Measurements from ENCODE around the gene SMARCD2. TPM values are rescaled to one million over a fixed set of nuclear protein-coding genes. Genes with fewer than 3 reads are reported as not detected.
"Not testable (repeated sequence)": the region's sequence is repeated elsewhere in the genome, so short reads cannot be mapped to it uniquely, and the experiment has no call there.

Gene SMARCD2
- total RNA-seq, 4 donors from 2014 or later: 112 to 136 (median 127) TPM

DNA sequence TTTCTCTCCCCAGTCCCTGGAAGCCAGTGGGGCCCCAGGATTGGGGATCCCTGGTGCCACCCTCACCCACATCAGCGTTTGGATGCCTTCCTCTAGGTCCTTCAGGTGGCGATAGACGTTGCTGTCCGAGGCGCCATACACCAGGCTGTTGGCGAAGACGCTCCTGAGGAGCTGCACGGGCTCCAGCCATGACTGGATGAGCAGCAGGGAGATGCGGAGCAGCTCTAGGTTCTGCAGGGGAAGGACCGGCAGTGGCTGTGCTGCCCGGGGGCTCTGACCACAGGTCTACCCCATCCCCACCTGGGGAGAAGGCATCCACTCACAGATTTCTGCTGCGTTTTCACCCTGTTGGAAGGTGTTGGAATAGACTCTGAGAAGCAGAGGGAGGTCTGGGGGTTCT, 38.2 kb upstream of the SMARCD2 start:
- WGBS: 70% methylated on average over 6 of the region's 12 CpGs
- H3K36me3 ChIP-seq: no peaks in the 10 kb centered on the region
- DNase-seq (ENCODE audit: extremely low spot score): no peak
- H3K4me3 ChIP-seq: no peak overlapping the region
- no peak overlapping the region for H3K27ac ChIP-seq (replicated peaks in 1 of 4)
- no peaks in the 10 kb centered on the region for H3K9me3 ChIP-seq
- no peaks in the 10 kb centered on the region for H3K4me1 ChIP-seq
- H3K27me3 ChIP-seq: peaks cover 0 to 20% (median 0%) of the 10 kb centered on the region in 4 donors
- intact Hi-C loops (cut with DNase I): no loop called here
- TF ChIP-seq, protein P1, sequence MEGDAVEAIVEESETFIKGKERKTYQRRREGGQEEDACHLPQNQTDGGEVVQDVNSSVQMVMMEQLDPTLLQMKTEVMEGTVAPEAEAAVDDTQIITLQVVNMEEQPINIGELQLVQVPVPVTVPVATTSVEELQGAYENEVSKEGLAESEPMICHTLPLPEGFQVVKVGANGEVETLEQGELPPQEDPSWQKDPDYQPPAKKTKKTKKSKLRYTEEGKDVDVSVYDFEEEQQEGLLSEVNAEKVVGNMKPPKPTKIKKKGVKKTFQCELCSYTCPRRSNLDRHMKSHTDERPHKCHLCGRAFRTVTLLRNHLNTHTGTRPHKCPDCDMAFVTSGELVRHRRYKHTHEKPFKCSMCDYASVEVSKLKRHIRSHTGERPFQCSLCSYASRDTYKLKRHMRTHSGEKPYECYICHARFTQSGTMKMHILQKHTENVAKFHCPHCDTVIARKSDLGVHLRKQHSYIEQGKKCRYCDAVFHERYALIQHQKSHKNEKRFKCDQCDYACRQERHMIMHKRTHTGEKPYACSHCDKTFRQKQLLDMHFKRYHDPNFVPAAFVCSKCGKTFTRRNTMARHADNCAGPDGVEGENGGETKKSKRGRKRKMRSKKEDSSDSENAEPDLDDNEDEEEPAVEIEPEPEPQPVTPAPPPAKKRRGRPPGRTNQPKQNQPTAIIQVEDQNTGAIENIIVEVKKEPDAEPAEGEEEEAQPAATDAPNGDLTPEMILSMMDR (IDR thresholded peaks at IDR 0.05): no peak
- TF ChIP-seq EP300 (IDR thresholded peaks at IDR 0.05): no peak

DNA sequence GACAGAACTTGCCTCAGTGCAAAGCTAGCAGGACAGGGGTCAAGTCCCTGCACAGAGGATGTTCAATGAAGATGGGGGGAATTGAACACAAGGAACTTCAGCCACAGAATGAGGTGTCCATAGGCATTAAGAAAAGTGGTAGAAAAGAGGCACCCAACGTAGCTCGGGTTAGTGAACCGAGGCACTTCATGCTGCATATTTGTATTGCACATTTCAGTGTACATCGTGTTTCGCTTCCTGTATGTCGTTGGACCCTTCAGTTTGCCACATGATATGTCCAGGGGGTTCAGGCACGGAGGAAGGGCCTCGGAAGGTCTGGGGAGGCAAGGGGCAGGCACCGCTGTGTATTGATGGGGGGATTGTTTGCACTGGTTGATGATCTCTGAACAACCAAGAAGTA, 35.9 kb upstream of the SMARCD2 start:
- intact Hi-C loops (cut with DNase I); H3K9me3 ChIP-seq; H3K36me3 ChIP-seq; H3K4me1 ChIP-seq; H3K27ac ChIP-seq (replicated peaks in 1 of 4); DNase-seq (ENCODE audit: extremely low spot score); H3K4me3 ChIP-seq: not testable (repeated sequence)
- H3K27me3 ChIP-seq: peaks cover 0 to 16% (median 0%) of the 10 kb centered on the region in 4 donors
- 92% methylated on average over 9 of the region's 9 CpGs for WGBS

DNA sequence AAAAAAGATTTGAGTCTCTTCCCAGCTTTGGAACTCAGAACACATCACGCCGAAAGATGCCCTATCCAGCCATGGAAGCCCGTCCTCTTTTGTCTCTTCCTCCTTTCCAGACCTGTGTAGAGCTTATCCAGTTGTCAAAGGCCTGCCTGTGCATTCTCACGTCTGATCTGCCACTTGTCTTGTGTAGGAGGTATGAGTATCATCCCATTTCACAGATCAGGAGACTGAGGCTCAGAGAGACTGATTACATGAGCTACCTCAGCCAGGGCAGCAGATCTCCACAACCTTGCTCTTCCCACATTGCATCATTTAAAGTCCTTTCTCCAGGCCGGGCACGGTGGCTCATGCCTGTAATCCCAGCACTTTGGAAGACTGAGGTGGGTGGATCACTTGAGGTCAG, 32.2 kb upstream of the SMARCD2 start:
- H3K9me3 ChIP-seq; H3K4me1 ChIP-seq; H3K27me3 ChIP-seq; intact Hi-C loops (cut with DNase I); H3K4me3 ChIP-seq; H3K27ac ChIP-seq (replicated peaks in 1 of 4); DNase-seq (ENCODE audit: extremely low spot score); H3K36me3 ChIP-seq: not testable (repeated sequence)
- 90% methylated on average over 6 of the region's 6 CpGs for WGBS

DNA sequence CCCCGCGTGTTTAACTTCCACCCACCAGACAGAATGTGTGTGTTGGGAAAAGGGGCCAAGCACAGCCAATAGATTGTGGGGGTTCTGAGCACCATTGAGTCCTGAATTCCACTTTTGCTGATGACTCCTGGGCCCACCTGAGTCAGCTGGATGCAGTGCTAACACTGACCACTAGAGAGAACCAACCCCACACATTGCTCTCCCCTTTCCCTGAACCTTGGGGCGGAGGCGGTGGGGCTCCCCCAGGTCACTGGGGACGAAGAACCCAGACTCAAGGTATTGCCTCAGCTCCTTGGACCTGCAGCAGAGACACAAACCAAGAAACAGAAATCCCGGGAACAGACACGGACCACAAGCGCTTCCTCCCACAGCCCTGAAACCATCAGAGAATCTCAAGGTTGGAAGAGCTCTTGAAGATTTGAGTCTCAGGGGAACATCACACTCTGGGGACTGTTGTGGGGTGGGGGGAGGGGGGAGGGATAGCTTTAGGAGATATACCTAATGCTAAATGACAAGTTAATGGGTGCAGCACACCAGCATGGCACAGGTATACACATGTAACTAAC, 31.7 kb upstream of the SMARCD2 start:
- H3K27me3 ChIP-seq; DNase-seq (ENCODE audit: extremely low spot score); H3K27ac ChIP-seq (replicated peaks in 1 of 4); intact Hi-C loops (cut with DNase I); H3K36me3 ChIP-seq; H3K4me3 ChIP-seq; H3K4me1 ChIP-seq; H3K9me3 ChIP-seq: not testable (repeated sequence)
- WGBS: 82% methylated on average over 4 of the region's 8 CpGs

DNA sequence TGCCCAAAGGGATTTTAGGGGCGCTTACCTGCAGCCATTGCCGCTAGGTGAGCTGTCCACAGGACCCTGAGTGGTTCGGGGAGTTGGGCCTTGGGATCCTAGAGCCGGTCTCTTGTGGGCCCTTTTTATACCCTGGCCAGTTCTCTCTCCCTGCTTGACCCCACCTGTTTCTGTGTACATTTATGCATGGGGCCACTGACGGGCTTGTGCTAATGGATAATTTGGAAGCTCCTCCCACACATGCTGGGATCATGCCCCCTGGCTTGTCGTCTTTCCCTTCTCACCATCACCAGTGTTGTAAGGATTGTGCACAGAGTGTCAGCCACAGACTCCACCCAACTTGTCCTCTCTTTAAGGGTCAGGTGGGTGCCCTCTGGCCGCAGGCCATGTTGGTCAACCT, 31.1 kb upstream of the SMARCD2 start, which contains the start of gene CSH2:
Gene CSH2 (minus strand): TSS at position 101 of the 400 bp plus-strand sequence. CDS start 63 bp downstream, at position 38.
- H3K9me3 ChIP-seq; H3K4me1 ChIP-seq; H3K36me3 ChIP-seq; DNase-seq (ENCODE audit: extremely low spot score); H3K4me3 ChIP-seq; H3K27me3 ChIP-seq; H3K27ac ChIP-seq (replicated peaks in 1 of 4); intact Hi-C loops (cut with DNase I): not testable (repeated sequence)
- WGBS: 87% methylated on average over 4 of the region's 7 CpGs

DNA sequence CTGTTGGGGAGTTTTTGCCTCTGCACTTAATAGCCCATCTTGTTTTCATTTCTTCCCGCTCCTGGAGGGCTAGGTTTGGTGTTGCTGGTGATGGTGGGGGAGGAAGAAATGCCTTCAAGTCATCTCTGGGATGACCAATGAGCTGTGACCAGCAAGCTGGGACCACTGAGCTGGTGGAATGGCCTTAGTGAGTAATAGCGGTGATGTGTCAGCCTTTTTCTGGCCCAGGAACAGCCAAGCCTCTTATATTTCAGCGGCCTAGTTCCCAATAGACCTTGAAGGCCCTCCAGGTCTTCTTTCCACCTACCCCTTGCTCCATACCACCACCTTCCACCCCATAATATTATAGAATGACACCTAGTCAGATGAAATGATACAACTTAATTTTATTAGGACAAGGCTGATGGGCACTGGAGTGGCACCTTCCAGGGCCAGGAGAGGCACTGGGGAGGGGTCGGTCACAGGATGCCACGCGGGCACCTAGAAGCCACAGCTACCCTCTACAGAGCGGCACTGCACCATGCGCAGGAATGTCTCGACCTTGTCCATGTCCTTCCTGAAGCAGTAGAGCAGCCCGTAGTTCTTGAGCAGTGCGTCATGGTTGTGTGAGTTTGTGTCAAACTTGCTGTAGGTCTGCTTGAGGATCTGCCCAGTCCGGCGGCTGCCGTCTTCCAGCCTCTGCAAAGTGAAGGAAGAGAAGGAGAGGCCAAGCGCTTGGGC, 29.3 kb upstream of the SMARCD2 start:
- WGBS: 89% methylated on average over 13 of the region's 15 CpGs
- H3K9me3 ChIP-seq; H3K4me1 ChIP-seq; DNase-seq (ENCODE audit: extremely low spot score); H3K27me3 ChIP-seq; intact Hi-C loops (cut with DNase I); H3K27ac ChIP-seq (replicated peaks in 1 of 4); H3K36me3 ChIP-seq; H3K4me3 ChIP-seq: not testable (repeated sequence)

DNA sequence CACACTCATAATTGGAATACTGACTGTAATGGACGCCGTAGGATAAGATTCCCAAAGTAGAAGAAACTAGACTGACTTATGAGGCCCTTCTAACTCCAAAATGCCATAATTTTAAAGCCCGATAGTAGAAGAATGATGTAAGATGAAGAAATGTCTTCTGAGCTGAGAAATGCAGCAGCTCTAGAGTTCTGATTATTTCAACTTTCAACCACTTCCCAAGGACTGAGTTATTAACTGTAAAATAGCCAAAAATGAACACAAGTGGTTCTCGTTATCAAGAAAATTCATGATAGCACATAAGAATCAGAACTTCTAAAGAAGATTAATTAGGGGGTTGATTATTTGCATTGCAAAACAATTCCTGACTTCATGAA, 27.8 kb upstream of the SMARCD2 start:
- DNase-seq (ENCODE audit: extremely low spot score); H3K4me1 ChIP-seq; intact Hi-C loops (cut with DNase I); H3K36me3 ChIP-seq; H3K9me3 ChIP-seq; H3K4me3 ChIP-seq; H3K27me3 ChIP-seq; H3K27ac ChIP-seq (replicated peaks in 1 of 4): not testable (repeated sequence)
- WGBS: 81% methylated on average over 4 of the region's 4 CpGs

DNA sequence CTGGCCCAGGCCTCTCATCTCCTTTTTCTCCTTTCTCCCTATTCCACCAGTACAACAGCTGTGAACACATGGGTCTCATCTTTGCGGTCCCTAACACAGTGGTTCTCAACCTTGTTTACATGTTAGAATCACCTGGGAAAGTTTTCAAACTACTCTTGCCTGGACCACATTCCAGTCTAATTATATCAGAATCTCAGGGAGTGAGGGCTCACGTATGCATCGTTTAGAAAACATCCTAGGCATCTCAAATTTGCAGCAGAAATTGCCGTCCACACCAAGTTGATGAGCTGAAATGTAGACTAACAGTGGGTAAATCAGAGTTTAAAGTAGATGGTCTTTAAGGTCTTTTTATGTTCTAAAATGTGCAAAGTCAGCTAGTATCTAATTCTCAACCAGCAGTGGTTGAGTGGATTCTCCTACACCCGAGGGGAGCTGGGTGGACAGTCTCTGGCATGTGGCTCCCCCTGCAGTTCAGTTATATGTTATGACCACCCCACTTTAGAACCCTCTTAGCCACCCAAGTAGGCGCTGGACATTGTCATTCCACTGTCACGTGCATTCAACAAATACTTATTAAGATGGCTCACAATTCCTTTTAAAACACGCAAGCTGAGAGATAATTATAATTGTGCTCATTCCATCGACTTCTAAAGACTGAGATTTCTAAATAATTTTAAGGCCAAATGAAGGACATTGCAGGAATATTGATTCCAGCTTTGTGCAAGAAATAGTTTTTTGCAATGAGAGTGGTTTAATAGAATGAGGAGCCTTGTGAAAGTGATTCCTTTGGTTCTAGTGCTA, 27.2 kb upstream of the SMARCD2 start:
- H3K9me3 ChIP-seq; H3K27me3 ChIP-seq; H3K36me3 ChIP-seq; H3K4me3 ChIP-seq; DNase-seq (ENCODE audit: extremely low spot score); H3K27ac ChIP-seq (replicated peaks in 1 of 4); intact Hi-C loops (cut with DNase I); H3K4me1 ChIP-seq: not testable (repeated sequence)
- 49% methylated on average over 8 of the region's 9 CpGs for WGBS

DNA sequence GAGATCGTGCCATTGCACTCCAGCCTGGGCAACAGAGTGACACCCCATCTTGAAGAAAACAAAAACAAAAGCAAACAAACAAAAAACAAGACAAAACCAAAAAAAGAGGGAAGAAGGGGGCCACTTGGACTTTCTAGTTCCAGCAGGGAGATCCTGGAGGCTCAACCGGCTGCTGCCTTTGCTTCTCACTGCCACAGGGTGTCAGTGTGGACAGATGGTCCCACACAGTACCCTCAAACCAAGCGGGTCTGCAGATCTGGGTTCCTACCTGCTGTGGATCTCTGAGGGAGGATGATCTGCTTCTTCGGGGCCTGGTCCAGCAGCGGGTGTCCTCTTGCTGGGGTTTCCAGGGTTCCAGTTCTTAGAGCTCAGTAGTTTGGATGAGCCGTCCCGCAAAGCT, 24.1 kb upstream of the SMARCD2 start:
- H3K36me3 ChIP-seq; H3K9me3 ChIP-seq; DNase-seq (ENCODE audit: extremely low spot score); H3K4me1 ChIP-seq; H3K27me3 ChIP-seq; H3K27ac ChIP-seq (replicated peaks in 1 of 4); intact Hi-C loops (cut with DNase I); H3K4me3 ChIP-seq: not testable (repeated sequence)
- 72% methylated on average over 3 of the region's 7 CpGs for WGBS
